HepG2 (cell line): ENCODE data around the gene TANGO6. TPM values are rescaled to one million over a fixed set of nuclear protein-coding genes. Genes with fewer than 3 reads are reported as not detected.

ENCODE experiments used
- ATM ChIP-seq: fragments of 450-650 bp; IDR thresholded peaks from 2 replicates; pipeline ENCODE4 v1.7.1; 2017; ENCODE audit warnings: mild to moderate bottlenecking, borderline replicate concordance
- BRD4 ChIP-seq: sonication (generic); formaldehyde crosslinking; IDR thresholded peaks from 2 replicates; pipeline ENCODE4 v1.4.0; 2020; ENCODE audit warnings: missing genetic modification reagents
- CHD2 ChIP-seq: IDR thresholded peaks from 2 replicates; pipeline ENCODE4 v1.6.1; 2011; ENCODE audit warnings: low read depth, low read length, improper control_type of control experiment
- FOXM1 ChIP-seq: sonication (generic); formaldehyde crosslinking; IDR thresholded peaks from 2 replicates; pipeline ENCODE4 v1.5.0; 2020; ENCODE audit warnings: missing genetic modification reagents
- GRHL1 ChIP-seq: sonication (generic); formaldehyde crosslinking; conservative IDR thresholded peaks from 2 replicates; pipeline ENCODE4 v1.8.0; 2022; ENCODE audit warnings: missing genetic modification reagents
- GTF2F1 ChIP-seq: fragments of 150-350 bp; IDR thresholded peaks from 2 replicates; pipeline ENCODE4 v1.6.1; 2014; ENCODE audit warnings: low read length
- SETDB1 ChIP-seq: sonication (generic); formaldehyde crosslinking; IDR thresholded peaks from 2 replicates; pipeline ENCODE4 v1.5.1; 2020; ENCODE audit warnings: missing genetic modification reagents, mild to moderate bottlenecking, borderline replicate concordance
- TRIM24 ChIP-seq: sonication (generic); formaldehyde crosslinking; IDR thresholded peaks from 2 replicates; pipeline ENCODE4 v1.8.0; 2022; ENCODE audit warnings: mild to moderate bottlenecking, missing genetic modification reagents
- ZBTB49 ChIP-seq: sonication (generic); formaldehyde crosslinking; IDR thresholded peaks from 2 replicates; pipeline ENCODE4 v1.4.0; 2020; ENCODE audit warnings: missing genetic modification reagents, borderline replicate concordance
- ZNF143 ChIP-seq: sonication (generic); formaldehyde crosslinking; IDR thresholded peaks from 2 replicates; pipeline ENCODE4 v1.4.0; 2020; ENCODE audit warnings: missing genetic modification reagents
- ZNF207 ChIP-seq: fragments of 450-650 bp; IDR thresholded peaks from 2 replicates; pipeline ENCODE4 v1.6.1; 2016; ENCODE audit warnings: antibody characterized with exemption, borderline replicate concordance
- ZNF263 ChIP-seq: sonication (generic); formaldehyde crosslinking; IDR thresholded peaks from 2 replicates; pipeline ENCODE4 v1.4.0; 2020; ENCODE audit warnings: missing genetic modification reagents
- ZNF274 ChIP-seq: sonication (generic); formaldehyde crosslinking; IDR thresholded peaks from 2 replicates; pipeline ENCODE4 v1.5.1; 2020; ENCODE audit warnings: mild to moderate bottlenecking, missing genetic modification reagents
- ZNF513 ChIP-seq: sonication (generic); formaldehyde crosslinking; conservative IDR thresholded peaks from 2 replicates; pipeline ENCODE4 v1.5.0; 2020; ENCODE audit warnings: missing genetic modification reagents
- ZNF615 ChIP-seq: sonication (generic); formaldehyde crosslinking; IDR thresholded peaks from 2 replicates; pipeline ENCODE4 v1.5.0; 2020; ENCODE audit warnings: mild to moderate bottlenecking, missing genetic modification reagents, borderline replicate concordance
- ZNF761 ChIP-seq: sonication (generic); formaldehyde crosslinking; conservative IDR thresholded peaks from 2 replicates; pipeline ENCODE4 v1.4.0; 2020; ENCODE audit warnings: mild to moderate bottlenecking, missing genetic modification reagents
- polyA plus RNA-seq, 8 experiments: library from polyadenylated mRNA; depleted of rRNA in 3 of 8; stranded (reverse) in 7 of 8; unstranded in 1 of 8; fragments of >200 nt; fragmentation: Illumina TruSeq in 4 of 8; extraction: Trizol in 4 of 8; gene quantifications; 2 replicates each; pipeline versions ENCODE4 v1.2.1 to v1.2.3, GENCODE V29; 2011 to 2016; ENCODE audit warnings: low read depth in 4 of 8, missing spikeins in 1 of 8, mixed read lengths in 1 of 8; ENCODE audit not compliant: insufficient read depth in 1 of 8
- total RNA-seq, 5 experiments: library from RNA; depleted of rRNA; stranded (reverse); fragments of >200 nt; fragmentation: Illumina TruSeq; extraction: Trizol; gene quantifications; 2 replicates each; pipeline ENCODE4 v1.2.3, GENCODE V29; 2016; ENCODE audit warnings: low read depth in 1 of 5

Gene TANGO6
- total and polyA plus RNA-seq, 2 of the 13 experiments (the other 11 are each of a cell fraction or from before 2014, with no cell fraction given) = 7.2 to 13.3 TPM

- TF ChIP-seq ZNF513 (CRISPR knock-in tag) (no peak; the same call in 1 of the 2 replicates), ZBTB49 (peak; percentile 74; the same call in 1 of the 2 replicates), TRIM24 (CRISPR knock-in tag) (no peak), ZNF274 (CRISPR knock-in tag) (peak; percentile 78), ZNF615 (CRISPR knock-in tag) (peak; percentile 92; the same call in 1 of the 2 replicates), ZNF263 (CRISPR knock-in tag) (peak; percentile 51; the same call in 1 of the 2 replicates), ATM (no peak), CHD2 (0 out of 2 replicates have a peak, but pooled peaks have one; percentile 28), ZNF207 (no peak), SETDB1 (CRISPR knock-in tag) (no peak), GRHL1 (CRISPR knock-in tag) (no peak), ZNF761 (CRISPR knock-in tag) (peak; percentile 73), GTF2F1 (peak; percentile 7; the same call in 1 of the 2 replicates), BRD4 (CRISPR knock-in tag) (no peak), ZNF143 (CRISPR knock-in tag) (peak; percentile 51; the same call in 1 of the 2 replicates), FOXM1 (CRISPR knock-in tag) (no peak)
Measured at GRCh38 chr16:68843482-68844210, at the start of gene TANGO6 (continued).
